Stimulated activated CD4-positive, alpha-beta T cell treated with anti-CD3 and anti-CD28 coated beads, Interleukin-2, amount 100 ng/mL, for 24 hours (primary cell): ENCODE data around the gene FZD10.

Source experiments
- DNase-seq, 2 donors: peaks; one replicate each; pipeline ENCODE4 v3.0.0-alpha.2; 2020

FZD10 gene

GRCh38 chr12:130132831-130133511 is 29.3 kb upstream of the FZD10 start:
- no peak for DNase-seq

- DNase-seq: no peak
These were observed 28.3 kb upstream of the FZD10 start for GRCh38 chr12:130133851-130134562.

GRCh38 chr12:130134563-130134915 is 27.7 kb upstream of the FZD10 start:
- DNase-seq: no peak

GRCh38 chr12:130136509-130137039 is 25.7 kb upstream of the FZD10 start:
- DNase-seq: no peak

GRCh38 chr12:130137040-130138018 is 24.9 kb upstream of the FZD10 start:
- no peak for DNase-seq

- DNase-seq: no peak
These were observed 23.8 kb upstream of the FZD10 start for GRCh38 chr12:130138478-130138877.

- no peak for DNase-seq
These were observed 22.5 kb upstream of the FZD10 start for GRCh38 chr12:130139567-130140421.

- DNase-seq: no peak
These were observed 21.2 kb upstream of the FZD10 start for GRCh38 chr12:130141105-130141504.

- DNase-seq: no peak
These were observed 20.2 kb upstream of the FZD10 start for GRCh38 chr12:130141901-130142683.

GRCh38 chr12:130142736-130143135 is 19.5 kb upstream of the FZD10 start:
- no peak for DNase-seq

GRCh38 chr12:130143136-130143535 is 19.1 kb upstream of the FZD10 start:
- no peak for DNase-seq

- no peak for DNase-seq
These were observed 18.0 kb upstream of the FZD10 start for GRCh38 chr12:130144256-130144655.

- no peak for DNase-seq
These were observed 16.5 kb upstream of the FZD10 start for GRCh38 chr12:130145731-130146130.

GRCh38 chr12:130146176-130146931 is 15.9 kb upstream of the FZD10 start:
- no peak for DNase-seq

GRCh38 chr12:130147875-130148596 is 14.2 kb upstream of the FZD10 start:
- no peak for DNase-seq

- no peak for DNase-seq
These were observed 10.4 kb upstream of the FZD10 start for GRCh38 chr12:130151846-130152245.

- no peak for DNase-seq
These were observed 9.9 kb upstream of the FZD10 start for GRCh38 chr12:130152386-130152785.

GRCh38 chr12:130153803-130154202 is 8.5 kb upstream of the FZD10 start:
- no peak for DNase-seq

- no peak for DNase-seq
These were observed 7.8 kb upstream of the FZD10 start for GRCh38 chr12:130154276-130155070.
